Measurements from ENCODE around the gene AGMO. TPM values are rescaled to one million over a fixed set of nuclear protein-coding genes. Genes with fewer than 3 reads are reported as not detected.

The AGMO gene
- total RNA-seq, 1 donor from 2014 or later: 0.36 TPM

DNA sequence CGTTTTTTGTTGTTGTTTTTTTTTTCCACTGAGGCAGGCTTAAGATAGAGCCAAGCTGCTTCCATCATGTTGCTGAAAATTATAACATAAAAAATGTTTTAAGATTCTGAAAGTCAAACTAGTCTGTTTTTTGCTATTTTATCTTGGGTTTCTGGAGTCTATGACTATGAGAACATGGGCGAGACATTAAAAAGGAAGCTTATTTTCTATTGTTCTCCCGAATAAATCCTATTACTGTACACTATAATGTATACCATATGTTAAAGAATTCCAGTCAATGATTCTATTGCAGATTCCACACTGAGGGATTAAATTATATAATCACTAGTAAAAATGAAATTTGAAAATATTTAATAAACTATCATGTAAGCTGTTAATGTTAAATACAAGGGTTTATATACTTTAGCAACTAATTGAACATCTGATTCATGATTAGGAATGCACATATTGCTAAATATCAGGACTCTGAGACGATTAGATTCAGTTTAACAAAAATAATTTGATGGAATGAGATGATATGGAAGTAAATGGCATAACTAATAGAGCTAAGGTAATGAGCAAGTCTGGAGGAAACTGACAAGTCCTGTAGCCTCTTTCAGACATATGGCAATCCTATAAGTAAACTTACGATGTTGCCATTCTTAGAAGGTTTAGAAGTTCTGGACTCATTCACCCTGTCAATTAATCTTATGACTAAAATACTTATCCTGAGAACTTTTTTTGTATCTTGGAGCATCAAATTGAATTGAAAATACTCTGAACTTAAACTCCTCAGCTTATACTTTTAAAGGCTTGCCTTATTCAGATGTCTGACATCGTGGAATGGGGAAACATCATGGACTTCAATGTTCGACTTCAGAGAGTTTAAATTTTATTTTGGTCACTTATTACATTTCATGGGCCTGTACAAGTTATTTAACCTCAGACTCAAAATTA, 364.5 kb downstream of the AGMO start:
- intact Hi-C loops (cut with micrococcal nuclease): no loop called here
- no peak for DNase-seq
- Histone ChIP-seq H3K27me3 (ENCODE audit: low read depth) (no peaks in the 10 kb centered on the region), H3K4me3 (no peak overlapping the region), H3K9me3 (replicated peaks) (no peaks in the 10 kb centered on the region), H3K36me3 (no peaks in the 10 kb centered on the region), H3K4me1 (no peaks in the 10 kb centered on the region), H3K27ac (replicated peaks) (no peak overlapping the region)
- TF ChIP-seq, protein P1, sequence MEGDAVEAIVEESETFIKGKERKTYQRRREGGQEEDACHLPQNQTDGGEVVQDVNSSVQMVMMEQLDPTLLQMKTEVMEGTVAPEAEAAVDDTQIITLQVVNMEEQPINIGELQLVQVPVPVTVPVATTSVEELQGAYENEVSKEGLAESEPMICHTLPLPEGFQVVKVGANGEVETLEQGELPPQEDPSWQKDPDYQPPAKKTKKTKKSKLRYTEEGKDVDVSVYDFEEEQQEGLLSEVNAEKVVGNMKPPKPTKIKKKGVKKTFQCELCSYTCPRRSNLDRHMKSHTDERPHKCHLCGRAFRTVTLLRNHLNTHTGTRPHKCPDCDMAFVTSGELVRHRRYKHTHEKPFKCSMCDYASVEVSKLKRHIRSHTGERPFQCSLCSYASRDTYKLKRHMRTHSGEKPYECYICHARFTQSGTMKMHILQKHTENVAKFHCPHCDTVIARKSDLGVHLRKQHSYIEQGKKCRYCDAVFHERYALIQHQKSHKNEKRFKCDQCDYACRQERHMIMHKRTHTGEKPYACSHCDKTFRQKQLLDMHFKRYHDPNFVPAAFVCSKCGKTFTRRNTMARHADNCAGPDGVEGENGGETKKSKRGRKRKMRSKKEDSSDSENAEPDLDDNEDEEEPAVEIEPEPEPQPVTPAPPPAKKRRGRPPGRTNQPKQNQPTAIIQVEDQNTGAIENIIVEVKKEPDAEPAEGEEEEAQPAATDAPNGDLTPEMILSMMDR (IDR thresholded peaks at IDR 0.05; ENCODE audit: borderline replicate concordance): no peak

DNA sequence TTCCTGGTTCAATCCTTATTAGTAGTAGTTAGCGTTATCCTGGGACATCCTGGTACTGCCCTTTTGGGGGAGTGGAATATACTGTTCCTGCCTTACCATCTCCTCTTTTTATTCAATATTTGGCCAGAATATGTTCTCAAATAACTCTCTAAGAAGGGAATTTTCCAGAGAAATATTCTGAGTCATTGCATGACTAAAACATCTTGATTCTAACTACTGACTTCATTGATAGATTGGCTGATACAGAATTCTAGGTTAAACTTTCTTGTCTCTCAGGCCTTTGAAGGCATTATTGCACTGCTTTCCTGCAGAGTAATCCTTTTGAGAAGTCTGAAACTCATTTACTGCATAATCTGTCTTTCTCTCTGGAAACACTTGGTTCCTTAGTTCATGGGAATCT, 383.8 kb downstream of the AGMO start:
- no peak for DNase-seq
- TF ChIP-seq, protein P1 (IDR thresholded peaks at IDR 0.05; ENCODE audit: borderline replicate concordance): no peak
- Histone ChIP-seq H3K27ac (replicated peaks) (no peak overlapping the region), H3K4me3 (no peak overlapping the region), H3K27me3 (ENCODE audit: low read depth) (no peaks in the 10 kb centered on the region), H3K4me1 (no peaks in the 10 kb centered on the region), H3K36me3 (no peaks in the 10 kb centered on the region), H3K9me3 (replicated peaks) (no peaks in the 10 kb centered on the region)
- intact Hi-C loops (cut with micrococcal nuclease): no loop called here

DNA sequence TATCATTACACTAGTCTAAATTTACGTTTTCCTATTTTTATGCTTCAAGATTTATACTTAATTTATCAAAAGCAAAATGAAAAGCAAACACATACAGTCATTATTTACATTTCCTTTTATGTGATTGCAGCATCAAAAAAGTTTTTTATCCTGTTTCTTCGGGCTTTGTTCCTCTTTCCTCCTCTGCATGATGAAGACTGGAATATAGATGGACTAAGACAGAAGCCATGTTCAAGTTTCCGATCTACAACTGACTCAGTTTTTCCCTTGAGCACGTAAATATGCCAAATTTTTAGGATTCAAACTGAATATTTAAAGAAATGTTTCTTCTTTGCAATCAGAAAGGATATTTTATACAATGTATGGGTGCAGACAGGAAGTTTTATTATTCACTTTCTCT, 385.7 kb downstream of the AGMO start:
- intact Hi-C loops (cut with micrococcal nuclease): no loop called here
- TF ChIP-seq, protein P1 (IDR thresholded peaks at IDR 0.05; ENCODE audit: borderline replicate concordance): no peak
- H3K36me3 ChIP-seq: no peaks in the 10 kb centered on the region
- H3K4me1 ChIP-seq: no peaks in the 10 kb centered on the region
- no peaks in the 10 kb centered on the region for H3K27me3 ChIP-seq (ENCODE audit: low read depth)
- no peak for DNase-seq
- no peak overlapping the region for H3K4me3 ChIP-seq
- no peak overlapping the region for H3K27ac ChIP-seq (replicated peaks)
- H3K9me3 ChIP-seq (replicated peaks): no peaks in the 10 kb centered on the region

DNA sequence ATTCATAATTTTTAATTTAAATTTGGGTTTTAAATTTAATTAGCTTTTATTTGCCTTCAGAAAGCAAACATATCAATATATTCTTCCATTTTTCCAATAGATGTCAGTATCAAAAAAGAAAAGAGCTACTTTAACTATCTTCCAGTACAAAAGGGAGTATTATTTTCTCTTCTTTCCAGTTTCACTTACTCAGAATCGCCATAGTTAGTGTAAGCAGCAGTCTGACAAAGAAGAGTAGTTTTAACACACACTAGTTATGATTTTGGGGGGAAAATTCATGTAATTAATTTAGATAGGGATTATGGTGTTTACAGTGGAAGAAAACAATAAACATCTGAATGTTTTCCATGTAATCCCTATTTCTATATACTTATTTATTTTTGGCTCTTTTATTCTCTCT, 386.7 kb downstream of the AGMO start:
- H3K4me1 ChIP-seq: no peaks in the 10 kb centered on the region
- H3K9me3 ChIP-seq (replicated peaks): no peaks in the 10 kb centered on the region
- intact Hi-C loops (cut with micrococcal nuclease): no loop called here
- no peak overlapping the region for H3K4me3 ChIP-seq
- TF ChIP-seq, protein P1 (IDR thresholded peaks at IDR 0.05; ENCODE audit: borderline replicate concordance): no peak
- no peaks in the 10 kb centered on the region for H3K27me3 ChIP-seq (ENCODE audit: low read depth)
- DNase-seq: no peak
- no peak overlapping the region for H3K27ac ChIP-seq (replicated peaks)
- no peaks in the 10 kb centered on the region for H3K36me3 ChIP-seq

DNA sequence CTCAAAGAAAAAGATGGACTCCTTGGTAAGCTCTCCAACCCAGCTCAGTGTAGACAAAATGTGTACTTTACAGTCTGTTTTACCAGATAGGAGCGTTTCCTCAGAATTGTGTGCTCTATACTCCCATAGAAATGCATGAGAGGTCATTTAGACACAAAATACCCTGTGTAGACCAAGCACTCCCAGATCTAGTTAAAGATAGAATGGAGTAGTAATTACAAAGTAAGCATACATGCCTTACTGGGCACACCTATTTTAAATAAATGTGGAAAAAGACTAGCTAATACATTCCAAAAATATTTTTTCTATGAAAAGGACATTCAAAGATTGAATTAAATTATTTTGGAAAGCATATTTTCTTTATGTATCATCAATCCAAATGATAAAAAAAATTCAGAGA, 387.3 kb downstream of the AGMO start:
- TF ChIP-seq, protein P1 (IDR thresholded peaks at IDR 0.05; ENCODE audit: borderline replicate concordance): no peak
- intact Hi-C loops (cut with micrococcal nuclease): no loop called here

More for the DNA sequence above, 387.3 kb downstream of the AGMO start:
- Histone ChIP-seq H3K4me1 (no peaks in the 10 kb centered on the region), H3K4me3 (no peak overlapping the region), H3K27me3 (ENCODE audit: low read depth) (no peaks in the 10 kb centered on the region), H3K9me3 (replicated peaks) (no peaks in the 10 kb centered on the region), H3K27ac (replicated peaks) (no peak overlapping the region), H3K36me3 (no peaks in the 10 kb centered on the region)
- no peak for DNase-seq

All from left ventricle myocardium inferior (tissue), 1 donor.